ENCODE results near the gene POLDIP3. TPM values are rescaled to one million over a fixed set of nuclear protein-coding genes. Genes with fewer than 3 reads are reported as not detected.

The POLDIP3 gene, protein sequence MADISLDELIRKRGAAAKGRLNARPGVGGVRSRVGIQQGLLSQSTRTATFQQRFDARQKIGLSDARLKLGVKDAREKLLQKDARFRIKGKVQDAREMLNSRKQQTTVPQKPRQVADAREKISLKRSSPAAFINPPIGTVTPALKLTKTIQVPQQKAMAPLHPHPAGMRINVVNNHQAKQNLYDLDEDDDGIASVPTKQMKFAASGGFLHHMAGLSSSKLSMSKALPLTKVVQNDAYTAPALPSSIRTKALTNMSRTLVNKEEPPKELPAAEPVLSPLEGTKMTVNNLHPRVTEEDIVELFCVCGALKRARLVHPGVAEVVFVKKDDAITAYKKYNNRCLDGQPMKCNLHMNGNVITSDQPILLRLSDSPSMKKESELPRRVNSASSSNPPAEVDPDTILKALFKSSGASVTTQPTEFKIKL
- 47.3 to 49.2 TPM (median 48.0 TPM) in 3 replicates for total RNA-seq
- long read RNA-seq, transcript POLDIP3-201 (9 exons, 3,441 nt): major isoform, 129 of 178 reads
- long read RNA-seq, transcript POLDIP3-203 (8 exons, 3,323 nt): minor isoform, 11 of 178 reads
- long read RNA-seq, partial matches to known transcripts: 1 of 178 reads
- long read RNA-seq, other reads (novel, unspliced or antisense): 37 of 178 reads

GRCh38 chr22:42614312-42615091 is at the start of gene POLDIP3:
Gene POLDIP3 (minus strand): TSS chr22:42614883. CDS start chr22:42614857, 26 bp downstream.
- H3K4me3 Mint-ChIP-seq (ENCODE audit: unreplicated experiment): peak within 1 kb of the TSS; percentile 94
- H3K27ac Mint-ChIP-seq (ENCODE audit: unreplicated experiment): peak within 1 kb of the TSS; percentile 99
- H3K9me3 Mint-ChIP-seq (ENCODE audit: low read depth): no peaks in the 10 kb centered on the region
- peaks cover 71% of the 10 kb centered on the region for H3K4me1 Mint-ChIP-seq (ENCODE audit: low read depth)
- DNase-seq (ENCODE audit: low spot score): peak; percentile 100
- H3K27me3 Mint-ChIP-seq (ENCODE audit: low read depth): no peaks in the 10 kb centered on the region
- peak; percentile 53 for TF ChIP-seq CTCF (IDR thresholded peaks at IDR 0.05)
- peaks cover 2% of the 10 kb centered on the region for H3K36me3 Mint-ChIP-seq (ENCODE audit: low read depth)

DNA sequence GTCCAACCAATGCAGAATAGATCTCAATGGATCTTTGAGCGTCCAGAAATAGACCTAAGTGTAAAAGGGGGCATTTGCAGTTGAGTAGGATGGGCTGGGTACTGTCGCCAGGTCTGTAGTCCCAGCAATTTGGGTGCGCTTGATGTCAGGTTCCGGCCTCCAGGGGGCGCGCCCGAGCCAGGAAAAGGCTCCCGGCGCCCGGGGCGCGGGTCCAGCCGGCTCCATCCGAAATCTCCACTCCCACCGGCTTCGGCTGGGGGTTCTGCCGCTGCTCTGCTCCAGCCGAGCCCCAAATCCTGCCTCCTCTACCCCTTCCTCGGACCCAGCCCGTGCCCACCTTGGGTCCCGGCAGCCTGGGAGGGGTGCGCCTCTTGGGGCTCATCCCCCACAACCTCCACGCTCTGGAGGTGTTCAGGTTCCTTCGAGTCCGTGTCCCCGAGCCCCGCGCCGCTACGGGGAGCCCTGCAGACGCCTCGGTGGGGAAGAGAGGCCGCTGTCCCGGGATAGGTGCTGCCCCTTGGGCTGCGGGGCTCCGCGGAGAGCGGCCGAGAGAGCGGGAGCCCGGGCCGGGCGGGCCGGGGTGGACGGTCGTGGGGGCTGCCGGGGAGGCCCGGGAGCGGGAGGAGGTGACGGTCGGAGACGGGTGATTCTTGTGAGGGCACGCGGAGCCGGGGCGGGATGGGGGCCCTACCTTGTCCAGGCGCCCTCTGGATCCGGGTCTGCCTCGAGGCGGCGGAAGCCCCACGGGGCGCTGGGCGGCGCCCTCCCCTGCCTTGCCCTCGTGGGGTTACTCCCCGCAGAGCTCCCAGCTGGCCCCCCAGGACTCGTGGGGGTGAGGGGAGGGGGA is 47.5 kb upstream of the POLDIP3 start:
- Mint-ChIP-seq H3K27me3 (ENCODE audit: low read depth) (no peaks in the 10 kb centered on the region), H3K36me3 (ENCODE audit: low read depth) (no peaks in the 10 kb centered on the region), H3K27ac (ENCODE audit: unreplicated experiment) (no peak overlapping the region), H3K9me3 (ENCODE audit: low read depth) (no peaks in the 10 kb centered on the region), H3K4me1 (ENCODE audit: low read depth) (no peaks in the 10 kb centered on the region), H3K4me3 (ENCODE audit: unreplicated experiment) (peak overlapping the region; percentile 63)
- TF ChIP-seq CTCF (IDR thresholded peaks at IDR 0.05): peak; percentile 93
- DNase-seq (ENCODE audit: low spot score): no peak

- DNase-seq (ENCODE audit: low spot score): no peak
- no peaks in the 10 kb centered on the region for H3K27me3 Mint-ChIP-seq (ENCODE audit: low read depth)
- no peak for TF ChIP-seq CTCF (IDR thresholded peaks at IDR 0.05)
- no peak overlapping the region for H3K4me3 Mint-ChIP-seq (ENCODE audit: unreplicated experiment)
- H3K27ac Mint-ChIP-seq (ENCODE audit: unreplicated experiment): no peak overlapping the region
- H3K36me3 Mint-ChIP-seq (ENCODE audit: low read depth): no peaks in the 10 kb centered on the region
- no peaks in the 10 kb centered on the region for H3K9me3 Mint-ChIP-seq (ENCODE audit: low read depth)
- H3K4me1 Mint-ChIP-seq (ENCODE audit: low read depth): no peaks in the 10 kb centered on the region
Observed at GRCh38 chr22:42656578-42656977, 41.9 kb upstream of the POLDIP3 start.

GRCh38 chr22:42655693-42656092 is 41.0 kb upstream of the POLDIP3 start:
- Mint-ChIP-seq H3K9me3 (ENCODE audit: low read depth) (no peaks in the 10 kb centered on the region), H3K27ac (ENCODE audit: unreplicated experiment) (no peak overlapping the region), H3K36me3 (ENCODE audit: low read depth) (no peaks in the 10 kb centered on the region), H3K4me3 (ENCODE audit: unreplicated experiment) (no peak overlapping the region), H3K4me1 (ENCODE audit: low read depth) (no peaks in the 10 kb centered on the region), H3K27me3 (ENCODE audit: low read depth) (no peaks in the 10 kb centered on the region)
- TF ChIP-seq CTCF (IDR thresholded peaks at IDR 0.05): no peak
- no peak for DNase-seq (ENCODE audit: low spot score)

All from chondrocyte (in vitro differentiated cells).